ENCODE measurements around the gene CLRN2.

CLRN2 gene, protein sequence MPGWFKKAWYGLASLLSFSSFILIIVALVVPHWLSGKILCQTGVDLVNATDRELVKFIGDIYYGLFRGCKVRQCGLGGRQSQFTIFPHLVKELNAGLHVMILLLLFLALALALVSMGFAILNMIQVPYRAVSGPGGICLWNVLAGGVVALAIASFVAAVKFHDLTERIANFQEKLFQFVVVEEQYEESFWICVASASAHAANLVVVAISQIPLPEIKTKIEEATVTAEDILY

DNA sequence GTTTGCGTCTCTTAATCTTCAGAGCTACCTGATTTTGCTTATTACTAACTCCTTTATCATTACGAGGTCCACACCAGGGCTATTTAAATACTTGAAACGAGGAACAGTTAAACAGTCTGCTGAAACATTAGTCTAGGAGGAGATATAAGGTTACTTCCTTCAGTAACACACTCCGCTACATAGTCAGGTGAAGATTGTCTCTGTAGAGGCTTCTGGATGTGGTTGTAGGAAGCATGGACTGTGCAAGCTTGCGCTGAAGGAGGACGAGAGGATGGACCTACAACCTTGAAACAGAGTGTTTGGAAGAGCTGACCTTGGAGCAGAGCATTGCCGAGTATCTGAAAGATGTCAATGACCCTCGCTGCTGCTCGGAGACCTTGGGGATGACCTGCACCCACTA is at the start of gene CLRN2:
CLRN2 (plus strand) TSS at position 301 of the 400 bp plus-strand sequence. CDS start 102 bp downstream, outside the sequence.
- no peak for DNase-seq (ENCODE audit: low read depth in 2 of 2)

DNA sequence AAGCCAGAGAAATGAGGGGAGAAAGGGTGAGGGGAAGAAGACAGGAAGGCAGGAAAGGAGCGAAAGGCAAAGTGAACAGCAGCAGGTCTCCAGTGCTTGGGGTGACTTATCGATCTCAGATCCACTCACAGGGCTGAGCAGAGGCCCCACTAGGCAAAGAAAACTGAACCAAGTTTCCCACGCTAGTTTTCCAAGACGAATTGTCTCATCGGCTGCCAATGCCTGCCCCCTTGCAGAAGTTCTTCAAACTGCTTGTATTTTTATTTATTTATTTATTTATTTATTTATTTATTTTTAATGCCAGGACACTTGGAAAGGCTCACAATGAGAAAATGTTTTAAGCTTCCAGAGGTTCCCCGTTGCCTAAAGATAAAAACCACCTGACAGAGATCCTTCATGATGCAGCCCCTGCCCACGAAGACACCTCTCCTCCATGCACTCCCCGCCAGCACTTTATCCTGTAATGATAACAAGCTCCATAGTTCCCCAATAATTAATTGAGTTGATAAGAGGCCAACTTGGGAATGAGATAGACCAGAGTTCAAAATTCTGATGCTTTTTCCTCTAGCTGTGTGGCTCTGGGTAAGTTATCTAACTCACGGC is 46.2 kb upstream of the CLRN2 start:
- DNase-seq (ENCODE audit: low read depth in 2 of 2), result no peak

DNA sequence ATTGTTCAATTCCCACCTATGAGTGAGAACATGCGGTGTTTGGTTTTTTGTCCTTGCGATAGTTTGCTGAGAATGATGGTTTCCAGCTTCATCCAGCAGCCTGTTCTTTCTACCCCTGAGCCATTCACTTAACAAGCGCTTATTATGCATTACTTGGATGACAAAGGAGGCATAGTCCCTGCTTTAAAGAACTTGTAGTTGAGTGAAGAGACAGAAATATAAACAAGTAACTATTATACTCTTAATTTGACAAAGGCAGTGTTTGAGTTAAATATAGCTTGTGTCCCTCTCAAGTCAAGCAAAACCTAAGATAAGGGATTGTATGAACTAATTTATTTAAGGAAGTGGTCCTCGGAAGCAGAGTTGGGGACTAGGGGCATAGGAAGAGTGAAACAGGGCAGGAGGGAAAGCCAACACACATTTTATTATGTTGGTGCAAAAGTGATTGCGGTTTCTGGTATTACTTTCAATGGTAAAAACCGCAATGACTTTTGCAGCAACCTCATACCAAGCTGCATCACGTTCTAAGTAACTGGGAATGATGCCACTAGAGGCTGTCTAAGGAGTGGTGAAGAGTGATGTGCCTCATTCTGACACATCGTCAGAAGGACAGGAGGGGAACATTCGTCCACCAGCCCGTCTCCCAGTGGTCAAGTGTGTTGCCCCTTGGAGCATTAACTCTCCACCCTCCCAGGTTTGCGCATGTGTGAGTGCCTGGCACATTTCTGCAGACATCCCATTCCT is 44.9 kb upstream of the CLRN2 start:
- no peak for DNase-seq (ENCODE audit: low read depth in 2 of 2)

DNA sequence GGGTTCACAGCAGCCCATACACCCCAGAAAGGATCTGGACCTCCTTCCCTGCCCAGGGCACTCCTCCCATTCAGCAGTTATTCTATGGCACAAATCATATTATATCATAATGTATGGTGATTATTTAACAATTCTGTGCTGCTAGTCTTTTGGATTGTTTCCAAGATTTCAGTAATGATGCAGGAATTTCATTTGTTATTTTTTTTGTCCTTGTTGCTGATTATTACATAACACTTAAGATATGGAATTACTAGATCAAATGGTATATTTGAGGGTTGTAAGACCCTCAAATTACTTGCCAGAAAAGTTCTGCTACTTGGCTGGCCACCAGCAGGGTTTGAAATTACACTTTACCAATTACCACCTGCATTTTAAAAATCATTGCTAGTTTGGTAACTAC is 39.5 kb upstream of the CLRN2 start:
- no peak for DNase-seq (ENCODE audit: low read depth in 2 of 2)

DNA sequence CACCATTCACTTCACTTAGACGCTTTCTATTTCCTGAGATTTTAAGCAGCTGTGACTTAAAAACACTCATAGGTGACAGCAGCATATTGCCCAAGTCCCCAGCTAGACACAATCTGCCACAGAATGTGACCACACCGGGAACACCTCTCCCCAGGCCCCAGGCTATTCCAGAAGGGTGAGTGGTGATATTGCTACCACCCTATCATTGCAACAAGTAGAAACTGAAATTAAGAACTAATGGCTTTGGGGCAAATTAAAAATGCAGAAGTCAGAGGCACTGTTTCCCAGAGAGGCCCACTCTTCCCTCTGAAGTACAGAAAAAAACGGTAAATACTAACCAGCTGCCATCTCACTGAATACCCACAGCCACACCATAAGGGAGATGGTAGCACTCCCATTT is 38.1 kb upstream of the CLRN2 start:
- no peak for DNase-seq (ENCODE audit: low read depth in 2 of 2)

DNA sequence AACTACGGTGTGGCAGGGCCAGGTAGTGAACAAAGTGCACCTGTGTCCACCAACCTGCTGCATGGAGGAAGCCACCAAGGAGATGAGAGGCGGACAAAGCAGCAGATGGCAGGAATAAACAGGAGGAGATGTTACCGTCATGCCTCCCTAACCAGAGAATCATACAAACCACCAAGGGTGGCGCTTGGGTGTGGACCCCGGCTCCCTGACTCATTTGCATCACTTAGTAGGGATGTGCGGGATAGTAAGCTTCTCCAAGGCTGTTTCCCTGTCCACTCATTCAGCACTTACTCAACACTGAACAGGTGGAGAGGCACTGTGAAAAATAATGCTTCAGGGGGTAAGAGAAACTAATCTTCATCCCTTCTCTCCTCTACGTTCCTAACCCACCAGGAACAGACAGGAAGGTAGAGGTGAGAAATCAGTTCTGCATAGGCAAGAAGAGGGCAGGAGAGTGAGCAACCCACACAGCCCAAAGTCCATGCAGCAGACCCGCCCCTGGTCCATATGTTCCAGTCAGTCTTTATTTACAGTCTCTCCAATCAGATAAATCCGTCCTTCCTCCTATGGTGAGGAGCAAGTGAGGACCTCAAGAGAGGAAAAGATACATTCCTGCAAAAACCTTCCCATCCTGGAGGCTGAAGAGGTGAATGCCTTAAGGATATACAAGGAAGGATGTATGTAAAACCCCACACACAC is 37.0 kb upstream of the CLRN2 start:
- DNase-seq (ENCODE audit: low read depth in 2 of 2), result no peak

DNA sequence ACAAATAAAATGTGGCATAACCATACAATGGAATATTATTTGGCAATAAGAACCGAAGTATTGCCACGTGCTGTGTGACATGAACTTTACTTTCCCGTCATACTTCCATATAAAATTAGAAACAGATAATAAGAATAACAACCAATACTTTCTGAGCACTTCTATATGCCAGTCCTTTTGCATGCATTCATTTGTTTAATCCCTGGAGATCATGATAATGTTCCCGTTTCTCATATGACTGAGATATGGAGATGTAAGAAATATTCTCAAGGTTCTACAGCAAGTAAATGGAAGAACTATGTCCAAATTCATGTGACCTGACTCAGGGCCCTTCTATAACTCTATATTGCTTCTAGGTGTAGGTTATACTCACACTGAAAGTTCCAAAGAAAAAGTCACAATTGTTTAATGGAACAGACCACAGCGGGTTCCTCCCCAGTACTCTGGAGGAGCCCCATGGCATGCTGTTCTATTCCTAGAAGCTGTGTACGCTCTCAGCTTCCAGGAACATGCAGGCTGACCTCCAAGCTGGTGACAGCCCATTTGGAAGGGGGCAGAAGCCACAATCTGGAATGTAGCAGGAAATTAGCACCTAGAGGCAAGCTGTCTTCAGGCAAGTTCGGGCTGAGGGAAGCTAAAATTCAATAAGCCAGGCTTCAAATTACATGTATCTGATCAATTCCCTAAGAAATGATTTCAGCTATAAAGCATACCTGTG is 34.6 kb upstream of the CLRN2 start:
- no peak for DNase-seq (ENCODE audit: low read depth in 2 of 2)

DNA sequence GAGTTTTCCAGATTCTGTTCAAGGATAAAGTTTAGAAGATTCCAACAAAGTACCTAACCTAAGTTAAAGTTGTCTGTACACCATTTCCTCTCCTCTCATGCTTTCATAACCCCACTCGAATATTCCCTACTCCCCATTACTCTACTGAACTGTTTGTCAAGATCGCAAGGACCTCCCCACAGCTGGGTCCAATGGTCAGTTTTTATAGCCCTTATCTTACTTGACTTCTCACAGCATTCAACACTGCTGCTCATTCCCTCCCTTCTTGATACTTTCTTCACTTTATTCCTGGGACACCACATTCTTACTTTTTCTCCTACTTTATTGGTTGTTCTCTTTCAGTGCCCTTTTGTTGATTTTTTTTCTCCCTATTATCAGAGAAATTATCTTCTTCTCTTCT is 34.0 kb upstream of the CLRN2 start:
- DNase-seq (ENCODE audit: low read depth in 2 of 2), result no peak

DNA sequence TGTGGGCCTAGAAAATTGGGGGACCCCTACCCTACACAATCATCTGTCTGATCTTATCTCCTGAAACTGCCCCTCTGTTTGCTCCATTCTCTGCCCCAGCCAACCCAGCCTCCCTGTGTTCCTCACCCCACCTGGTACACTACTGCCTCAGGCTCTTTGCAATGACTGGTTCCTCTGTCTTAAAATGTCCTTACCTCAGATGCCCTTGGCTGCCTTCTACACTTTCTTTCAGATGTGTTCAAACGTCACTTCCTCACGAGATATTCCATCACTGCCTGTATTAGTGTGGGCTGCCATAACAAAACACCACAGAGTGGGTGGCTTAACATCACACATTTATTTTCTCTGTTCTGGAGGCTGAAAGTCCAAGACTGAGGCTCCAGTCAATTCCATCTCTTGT is 32.2 kb upstream of the CLRN2 start:
- no peak for DNase-seq (ENCODE audit: low read depth in 2 of 2)

DNA sequence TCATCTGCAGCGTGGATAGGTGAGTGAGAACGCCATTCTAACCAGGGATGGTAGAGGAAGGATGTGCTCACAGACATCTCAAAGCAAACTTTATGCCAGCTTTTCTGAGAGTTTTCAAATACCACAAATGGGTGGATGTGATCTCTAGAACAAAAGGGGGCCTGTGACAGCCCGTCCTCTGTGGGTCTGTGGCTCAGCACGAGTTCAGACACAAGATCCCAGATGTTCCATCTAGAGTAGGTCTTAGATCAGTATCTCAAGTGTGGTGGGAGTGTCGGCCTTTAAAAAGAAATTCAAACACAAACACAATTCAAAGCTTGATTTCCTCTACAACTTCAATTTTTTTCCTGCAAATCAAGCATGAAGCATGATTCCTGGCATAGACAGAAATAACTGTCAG is 25.8 kb upstream of the CLRN2 start:
- no peak for DNase-seq (ENCODE audit: low read depth in 2 of 2)

DNA sequence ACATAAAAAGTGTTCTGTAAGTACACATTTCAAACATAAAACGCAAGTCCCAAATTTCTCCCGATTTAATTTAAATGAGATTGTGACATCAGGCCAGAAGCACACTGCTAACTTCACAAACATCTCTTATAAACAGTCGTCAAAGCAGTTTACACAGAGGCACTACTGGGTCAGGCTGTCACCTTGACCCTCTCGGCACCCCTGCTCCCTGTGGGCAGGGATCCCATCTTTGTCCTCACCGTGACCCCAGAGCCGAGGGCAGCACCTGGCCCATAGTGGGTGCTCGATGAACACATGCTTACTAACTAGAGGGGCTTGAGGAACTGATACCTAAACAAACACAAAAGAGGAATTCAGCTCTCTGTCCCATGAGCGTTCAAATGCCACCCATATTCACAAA is 25.2 kb upstream of the CLRN2 start:
- no peak for DNase-seq (ENCODE audit: low read depth in 2 of 2)

DNA sequence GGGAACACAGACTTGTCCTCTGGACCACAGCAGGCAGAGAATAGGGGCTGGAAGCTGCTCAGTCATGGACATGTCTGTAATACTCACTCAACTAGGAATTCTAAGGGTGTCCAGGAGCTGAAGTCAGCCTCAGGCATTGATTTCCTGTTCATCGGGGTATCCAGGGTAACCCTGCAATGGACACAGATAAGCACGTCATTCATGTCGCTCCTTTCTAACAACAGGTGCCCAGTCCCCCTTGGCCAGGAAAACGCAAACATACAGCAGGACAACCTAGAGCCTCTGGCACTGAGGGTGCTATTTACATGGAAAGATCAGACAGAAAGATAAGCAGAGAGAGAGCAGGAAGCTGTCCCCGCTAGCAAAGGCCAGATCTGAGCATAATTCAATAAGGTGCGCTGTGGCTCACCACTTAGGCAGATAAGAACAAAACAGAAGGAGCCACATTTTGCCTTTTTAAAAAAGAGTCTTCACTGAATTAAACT is 24.3 kb upstream of the CLRN2 start:
- DNase-seq (ENCODE audit: low read depth in 2 of 2), result no peak

DNA sequence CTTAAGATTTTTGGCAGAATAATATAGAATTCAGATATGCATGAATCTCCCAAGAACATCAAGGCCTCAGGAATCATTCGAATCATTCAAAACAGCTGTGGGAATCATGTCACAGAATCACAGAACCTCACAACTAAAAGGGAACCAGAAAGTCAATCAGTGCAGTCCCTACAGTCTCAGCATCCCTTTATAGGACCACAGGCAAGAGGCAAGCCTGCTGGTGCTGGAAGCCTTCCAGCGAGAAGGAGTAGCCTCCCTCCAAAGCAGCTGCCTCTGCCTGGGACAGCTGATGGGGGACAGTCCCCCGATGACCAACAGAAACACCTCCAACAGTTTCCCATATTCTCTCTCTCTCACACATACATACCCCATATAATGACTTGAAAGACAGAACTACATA is 23.8 kb upstream of the CLRN2 start:
- DNase-seq (ENCODE audit: low read depth in 2 of 2), result no peak

DNA sequence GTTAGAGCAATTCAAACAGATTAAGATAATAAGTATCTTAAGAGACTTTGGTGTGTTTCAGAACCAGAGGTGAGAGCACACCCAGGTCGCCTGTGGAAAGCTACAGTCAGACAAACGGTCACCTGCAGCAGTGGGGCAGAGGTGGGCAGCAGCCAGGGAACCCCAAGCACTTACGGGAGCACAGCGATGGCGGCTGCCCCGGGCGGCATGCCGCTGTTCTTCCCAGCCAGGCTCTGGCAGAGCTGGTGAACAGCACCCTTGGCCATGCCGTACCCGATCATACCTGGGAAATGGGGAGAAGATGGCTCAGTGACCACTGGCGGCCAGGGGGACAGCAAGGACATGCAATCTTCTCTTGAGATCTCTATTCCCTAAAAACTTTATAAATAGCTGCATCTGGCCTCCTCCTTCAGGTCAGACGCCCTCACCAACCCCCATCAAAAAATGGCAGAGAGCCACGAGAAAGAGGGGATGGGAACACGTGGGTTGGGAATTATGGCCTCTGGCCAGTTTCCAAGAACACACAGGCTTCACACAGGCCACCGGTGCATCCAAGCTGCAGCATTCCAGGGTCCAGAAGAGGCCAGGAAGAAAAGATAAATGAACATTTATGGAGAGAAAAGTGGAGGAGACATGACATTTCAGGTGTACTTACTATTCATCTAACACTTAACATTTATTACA is 22.8 kb upstream of the CLRN2 start:
- no peak for DNase-seq (ENCODE audit: low read depth in 2 of 2)

DNA sequence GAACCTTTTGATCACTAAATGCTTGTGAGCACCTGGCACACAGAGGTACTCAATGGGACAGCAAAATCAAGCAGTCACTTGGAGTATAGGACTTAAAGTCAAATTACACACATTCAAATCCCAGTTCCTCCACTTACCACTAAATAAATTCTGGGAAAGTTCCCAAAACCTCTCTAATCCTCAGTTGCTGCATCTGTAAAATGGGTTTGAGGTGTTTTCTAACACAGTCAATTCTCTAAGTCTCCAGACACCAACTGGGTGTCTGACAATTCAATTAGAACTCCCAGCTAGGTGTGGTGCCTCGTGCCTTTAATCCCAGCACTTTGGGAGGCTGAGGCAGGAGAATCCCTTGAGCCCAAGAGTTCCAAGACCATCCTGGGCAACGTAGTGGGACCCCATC is 22.1 kb upstream of the CLRN2 start:
- DNase-seq (ENCODE audit: low read depth in 2 of 2), result no peak

DNA sequence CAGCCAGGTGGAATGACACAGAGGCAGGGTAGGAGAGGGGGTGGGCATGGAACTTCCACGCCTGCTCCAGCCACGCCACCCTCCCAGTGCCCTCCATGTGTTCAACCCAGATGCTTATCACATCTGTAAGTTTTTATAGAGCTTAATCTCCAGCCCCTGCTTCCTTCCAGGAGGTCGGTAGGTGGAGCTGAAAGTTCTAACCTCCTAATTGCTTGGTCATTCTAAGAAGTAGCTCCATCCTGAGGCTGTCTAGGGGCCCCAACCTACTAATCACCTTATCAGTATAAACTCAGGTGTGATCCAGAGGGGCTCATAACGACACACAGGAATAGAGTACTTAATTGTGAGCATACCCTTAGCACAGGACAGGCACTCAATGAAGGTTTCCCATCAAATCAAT is 21.3 kb upstream of the CLRN2 start:
- DNase-seq (ENCODE audit: low read depth in 2 of 2), result no peak

DNA sequence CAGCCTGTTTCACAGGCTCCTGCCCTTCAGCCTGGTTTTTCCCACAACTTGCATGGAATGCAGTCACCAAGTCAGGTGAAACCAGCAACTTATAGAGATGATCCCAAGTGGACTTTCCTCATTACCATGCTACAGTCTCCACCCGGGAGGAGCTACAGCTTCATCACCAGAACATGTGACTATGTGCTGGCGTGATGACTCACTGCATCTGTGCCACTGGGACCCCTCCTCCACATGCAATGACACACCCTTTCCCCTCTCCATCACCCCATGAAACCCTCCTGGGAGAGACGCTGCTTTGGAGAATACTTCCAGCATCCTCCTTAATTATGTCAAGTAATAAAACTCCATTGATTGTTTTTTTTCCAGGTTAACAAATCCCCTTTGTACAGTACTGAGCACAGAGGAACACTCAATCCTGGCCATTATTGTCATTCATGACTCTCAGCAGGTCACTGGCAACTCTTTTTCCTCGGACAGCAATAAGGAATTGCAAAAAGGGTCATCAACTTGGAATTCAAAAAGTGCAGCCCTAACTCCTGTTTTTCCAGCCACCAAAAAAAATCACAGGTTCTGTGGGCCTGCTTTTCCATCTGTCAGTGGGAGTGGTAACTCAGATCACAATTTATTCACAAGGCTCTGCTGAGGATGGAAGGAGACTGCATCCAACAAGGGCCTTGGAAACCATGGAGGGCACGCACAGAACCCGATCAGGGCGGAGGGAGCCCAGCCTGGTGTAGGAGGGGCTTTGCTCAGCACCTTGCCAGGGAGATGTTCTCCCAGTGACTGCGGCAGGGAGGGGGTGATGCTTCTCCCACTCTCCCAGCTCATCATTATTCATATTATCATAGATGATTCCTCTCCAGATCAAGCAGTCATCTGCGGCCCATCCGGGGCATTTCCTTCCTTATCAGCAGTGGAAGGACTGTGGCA is 20.4 kb upstream of the CLRN2 start:
- DNase-seq (ENCODE audit: low read depth in 2 of 2), result no peak

DNA sequence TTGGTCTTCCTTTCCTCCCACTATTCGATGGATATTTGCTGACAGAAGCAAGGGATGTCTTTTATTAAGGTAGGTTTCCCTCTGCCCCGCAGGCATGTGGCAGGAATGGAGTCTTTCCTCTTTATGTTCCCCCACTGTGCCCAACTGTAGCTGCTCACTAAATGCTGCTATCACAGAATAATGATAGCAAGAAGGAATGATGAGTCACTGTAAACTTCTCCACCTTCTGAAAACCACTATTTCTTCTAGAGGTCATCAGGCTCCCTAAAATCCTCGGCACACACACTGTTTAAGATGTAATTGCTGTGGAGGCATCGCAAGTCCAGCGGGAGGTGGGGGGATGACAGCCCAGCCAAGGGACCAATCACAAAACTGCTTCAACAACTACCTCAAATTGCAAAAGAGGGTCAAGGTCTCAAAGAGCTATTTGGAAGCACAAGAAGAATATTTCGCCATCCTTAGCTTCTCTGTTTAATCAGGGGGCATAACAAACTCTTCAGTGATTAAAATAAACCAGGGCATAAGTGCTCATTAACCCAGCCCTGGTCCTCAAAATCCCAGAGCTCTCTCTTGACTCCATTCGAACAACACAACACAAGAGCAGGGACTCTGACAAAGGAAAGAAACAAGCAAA is 17.0 kb upstream of the CLRN2 start:
- no peak for DNase-seq (ENCODE audit: low read depth in 2 of 2)

DNA sequence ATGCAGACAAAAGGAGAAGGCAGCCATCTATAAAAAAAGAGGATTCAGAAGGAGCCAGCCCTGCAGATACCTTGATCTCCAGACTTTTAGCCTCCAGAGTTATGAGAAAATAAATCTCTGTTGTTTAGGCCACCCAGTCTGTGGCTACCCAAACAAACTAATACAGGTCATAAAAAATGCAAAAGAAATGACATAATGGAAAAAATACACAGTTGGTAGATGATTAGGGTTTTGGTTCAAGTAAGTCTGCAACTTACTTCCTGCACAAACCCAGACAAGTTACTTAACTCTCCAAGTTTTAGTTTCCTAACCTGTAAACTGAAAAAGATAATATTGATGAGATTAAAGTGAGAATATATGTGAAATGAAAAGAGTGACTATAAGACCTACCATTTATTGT is 14.4 kb upstream of the CLRN2 start:
- no peak for DNase-seq (ENCODE audit: low read depth in 2 of 2)

DNA sequence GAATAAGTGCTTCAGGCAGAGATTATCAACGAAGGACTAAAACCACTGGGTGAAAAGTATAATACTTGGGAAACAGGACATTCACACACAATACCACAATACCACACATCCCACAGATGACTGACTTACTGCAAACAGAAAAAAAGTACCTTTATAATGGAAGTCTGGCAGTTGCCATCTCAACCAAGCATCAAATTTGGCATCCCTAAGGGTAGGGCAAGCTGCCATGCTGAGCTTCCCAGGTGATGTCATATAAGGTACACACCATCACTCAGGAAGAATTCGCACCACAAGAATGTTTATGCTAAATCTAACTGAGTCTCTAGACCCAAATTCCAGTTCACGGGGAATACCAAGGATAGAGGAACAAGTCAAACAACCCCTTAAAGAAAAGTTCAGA is 12.2 kb upstream of the CLRN2 start:
- DNase-seq (ENCODE audit: low read depth in 2 of 2), result no peak
